Uterus (tissue), 4 donors: ENCODE results near the gene GSX2. TPM values are rescaled to one million over a fixed set of nuclear protein-coding genes. Genes with fewer than 3 reads are reported as not detected.

Source experiments
- DNase-seq, 2 donors: peaks; one replicate each; pipeline ENCODE4 v3.0.0-alpha.2; 2019 to 2020
- H3K27ac ChIP-seq, 2 donors: fragments of 200-600 bp; sonication (generic); 1 replicate in 1 of 2; 2 replicates in 1 of 2; pipeline ENCODE4 v1.5.1; 2016 to 2018
- H3K27me3 ChIP-seq, 2 donors: fragments of 200-600 bp; sonication (generic); one replicate each; pipeline ENCODE4 v1.5.1; 2018 to 2019; ENCODE audit warnings: control low read depth in 1 of 2
- H3K36me3 ChIP-seq, 2 donors: fragments of 200-600 bp; sonication (generic); one replicate each; pipeline ENCODE4 v1.5.1; 2019; ENCODE audit warnings: control low read depth in 1 of 2
- H3K4me1 ChIP-seq, 2 donors: fragments of 200-600 bp; sonication (generic); one replicate each; pipeline ENCODE4 v1.5.1; 2018 to 2019; ENCODE audit warnings: control low read depth in 1 of 2
- H3K4me3 ChIP-seq, 2 donors: fragments of 200-600 bp; sonication (generic); 1 replicate in 1 of 2; 2 replicates in 1 of 2; pipeline ENCODE4 v1.5.1; 2018 to 2019; ENCODE audit warnings: mild to moderate bottlenecking in 1 of 2
- H3K9me3 ChIP-seq, 2 donors: fragments of 200-600 bp; sonication (generic); one replicate each; pipeline ENCODE4 v1.5.1; 2019; ENCODE audit warnings: control low read depth in 1 of 2
- POLR2A ChIP-seq, 2 donors: fragments of 450-650 bp; IDR thresholded peaks; one replicate each; pipeline ENCODE4 v1.6.1; 2016; ENCODE audit warnings: antibody characterized with exemption in 2 of 2, mild to moderate bottlenecking in 1 of 2, moderate library complexity in 1 of 2
- intact Hi-C: fragments of 100-400 bp; cut with DNase I; formaldehyde crosslinking; loops from one replicate; pipeline ENCODE4 v1.15.1; 2023; ENCODE audit warnings: low total_unique reads
- total RNA-seq, 4 donors: library from RNA; depleted of rRNA in 3 of 4; stranded (reverse); fragments of >200 nt in 3 of 4; gene quantifications; one replicate each; pipeline versions ENCODE4 v1.1.0 to v1.2.4, GENCODE V29; 2014 to 2023
- TF ChIP-seq, protein P1 (sequence below), 4 experiments: fragments of 200-600 bp in 2 of 4; fragments of 450-650 bp in 2 of 4; sonication (generic) in 2 of 4; IDR thresholded peaks; one replicate each; pipeline ENCODE4 v1.5.1; 2016 to 2019; ENCODE audit warnings: antibody characterized with exemption in 4 of 4, mild to moderate bottlenecking in 2 of 4, moderate library complexity in 1 of 4
- donor health status: DM: yes; HTN: yes; CAD: no.

Gene GSX2
- total RNA-seq, 4 donors from 2014 or later, result not detected

DNA sequence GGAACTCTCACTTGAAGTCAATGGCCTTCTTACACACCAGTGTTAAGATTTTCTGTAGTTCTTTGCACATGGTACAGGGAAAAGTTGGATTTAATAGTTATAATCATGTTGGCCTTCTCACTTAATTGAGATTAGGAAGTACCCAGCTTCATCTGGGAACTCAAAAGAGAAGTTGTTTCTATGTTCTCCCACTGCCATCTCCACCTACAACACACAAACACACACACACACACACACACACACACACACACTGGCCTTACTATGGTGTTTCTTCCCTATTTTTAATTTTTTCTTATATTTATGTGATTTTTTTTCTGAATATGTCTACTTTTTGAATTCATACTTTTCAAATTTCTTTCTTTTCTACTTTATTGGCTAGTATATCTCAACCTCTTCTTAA lies 25.6 kb upstream of the GSX2 start:
- intact Hi-C loops, result no loop called here
- H3K27me3 ChIP-seq, result no peaks in the 10 kb centered on the region
- no peaks in the 10 kb centered on the region for H3K4me1 ChIP-seq
- H3K36me3 ChIP-seq, result no peaks in the 10 kb centered on the region
- DNase-seq, result no peak
- H3K27ac ChIP-seq, result no peak overlapping the region
- no peak overlapping the region for H3K4me3 ChIP-seq
- no peak for TF ChIP-seq POLR2A (IDR thresholded peaks at IDR 0.05)
- TF ChIP-seq, protein P1, sequence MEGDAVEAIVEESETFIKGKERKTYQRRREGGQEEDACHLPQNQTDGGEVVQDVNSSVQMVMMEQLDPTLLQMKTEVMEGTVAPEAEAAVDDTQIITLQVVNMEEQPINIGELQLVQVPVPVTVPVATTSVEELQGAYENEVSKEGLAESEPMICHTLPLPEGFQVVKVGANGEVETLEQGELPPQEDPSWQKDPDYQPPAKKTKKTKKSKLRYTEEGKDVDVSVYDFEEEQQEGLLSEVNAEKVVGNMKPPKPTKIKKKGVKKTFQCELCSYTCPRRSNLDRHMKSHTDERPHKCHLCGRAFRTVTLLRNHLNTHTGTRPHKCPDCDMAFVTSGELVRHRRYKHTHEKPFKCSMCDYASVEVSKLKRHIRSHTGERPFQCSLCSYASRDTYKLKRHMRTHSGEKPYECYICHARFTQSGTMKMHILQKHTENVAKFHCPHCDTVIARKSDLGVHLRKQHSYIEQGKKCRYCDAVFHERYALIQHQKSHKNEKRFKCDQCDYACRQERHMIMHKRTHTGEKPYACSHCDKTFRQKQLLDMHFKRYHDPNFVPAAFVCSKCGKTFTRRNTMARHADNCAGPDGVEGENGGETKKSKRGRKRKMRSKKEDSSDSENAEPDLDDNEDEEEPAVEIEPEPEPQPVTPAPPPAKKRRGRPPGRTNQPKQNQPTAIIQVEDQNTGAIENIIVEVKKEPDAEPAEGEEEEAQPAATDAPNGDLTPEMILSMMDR (IDR thresholded peaks at IDR 0.05), result no peak
- no peaks in the 10 kb centered on the region for H3K9me3 ChIP-seq

DNA sequence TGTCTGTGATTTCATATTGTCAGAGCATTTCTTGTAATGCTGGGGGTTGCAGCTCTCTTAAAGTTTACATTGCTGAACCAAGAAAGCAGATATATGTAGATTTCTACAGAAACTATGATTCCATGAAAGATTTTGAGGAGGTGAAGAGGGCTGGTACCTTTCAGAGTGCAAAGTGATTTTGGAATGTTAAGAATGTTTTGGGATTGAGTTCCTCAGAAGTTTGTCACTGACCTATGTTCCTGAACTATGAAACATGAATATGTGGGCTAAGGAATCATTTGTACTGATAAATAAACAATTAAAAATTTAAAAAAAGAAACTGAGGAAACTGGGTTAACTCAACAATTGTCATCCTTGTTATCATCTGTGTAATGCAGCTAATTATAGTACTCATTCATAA lies 23.3 kb upstream of the GSX2 start:
- Histone ChIP-seq H3K27me3 (no peaks in the 10 kb centered on the region), H3K4me3 (no peak overlapping the region), H3K27ac (no peak overlapping the region), H3K9me3 (no peaks in the 10 kb centered on the region), H3K36me3 (no peaks in the 10 kb centered on the region), H3K4me1 (no peaks in the 10 kb centered on the region)
- no peak for TF ChIP-seq POLR2A (IDR thresholded peaks at IDR 0.05)
- TF ChIP-seq, protein P1 (IDR thresholded peaks at IDR 0.05), result no peak
- intact Hi-C loops, result no loop called here
- no peak for DNase-seq

DNA sequence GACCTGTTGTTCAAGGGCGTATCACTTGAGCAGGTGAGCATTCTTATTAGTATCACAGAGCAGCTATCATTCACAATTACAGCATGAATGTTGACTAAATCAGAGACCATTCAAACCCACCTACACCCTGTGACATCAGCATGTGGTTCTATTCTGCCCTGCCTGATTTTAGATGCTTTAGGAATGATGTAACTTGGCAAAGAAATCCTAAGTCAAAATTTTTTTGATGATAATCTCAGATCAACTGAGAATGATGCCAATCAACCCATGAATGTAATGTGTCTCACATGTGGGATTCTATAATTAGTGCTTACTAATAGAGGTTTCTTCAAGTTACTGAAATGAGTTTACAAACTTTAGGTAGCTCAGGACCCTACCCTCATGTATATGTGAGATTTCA lies 22.2 kb upstream of the GSX2 start:
- H3K27me3 ChIP-seq, result no peaks in the 10 kb centered on the region
- no peak for TF ChIP-seq POLR2A (IDR thresholded peaks at IDR 0.05)
- TF ChIP-seq, protein P1 (IDR thresholded peaks at IDR 0.05), result no peak
- no peaks in the 10 kb centered on the region for H3K4me1 ChIP-seq
- no peaks in the 10 kb centered on the region for H3K36me3 ChIP-seq
- intact Hi-C loops, result no loop called here
- DNase-seq, result no peak
- H3K27ac ChIP-seq, result no peak overlapping the region
- H3K4me3 ChIP-seq, result no peak overlapping the region
- H3K9me3 ChIP-seq, result no peaks in the 10 kb centered on the region

DNA sequence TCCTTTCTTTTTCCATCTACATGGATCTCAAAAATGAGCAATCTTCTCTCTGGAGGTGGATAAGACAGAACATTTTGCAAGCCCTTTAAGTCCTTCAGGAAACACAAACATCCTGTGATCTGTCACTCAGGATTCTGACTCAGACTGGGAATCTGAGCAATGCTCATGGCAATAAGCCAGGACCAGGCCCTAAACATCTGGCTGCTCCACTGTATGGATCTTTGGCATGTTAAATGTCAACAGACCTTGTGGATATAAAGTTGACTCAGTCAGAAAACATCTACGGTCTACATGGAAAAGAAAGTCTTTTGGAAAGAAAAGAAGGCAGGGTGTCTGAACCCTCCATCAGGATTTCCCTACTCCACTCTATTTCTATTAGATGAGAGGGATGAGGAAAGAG lies 17.8 kb upstream of the GSX2 start:
- intact Hi-C loops, result no loop called here

DNA sequence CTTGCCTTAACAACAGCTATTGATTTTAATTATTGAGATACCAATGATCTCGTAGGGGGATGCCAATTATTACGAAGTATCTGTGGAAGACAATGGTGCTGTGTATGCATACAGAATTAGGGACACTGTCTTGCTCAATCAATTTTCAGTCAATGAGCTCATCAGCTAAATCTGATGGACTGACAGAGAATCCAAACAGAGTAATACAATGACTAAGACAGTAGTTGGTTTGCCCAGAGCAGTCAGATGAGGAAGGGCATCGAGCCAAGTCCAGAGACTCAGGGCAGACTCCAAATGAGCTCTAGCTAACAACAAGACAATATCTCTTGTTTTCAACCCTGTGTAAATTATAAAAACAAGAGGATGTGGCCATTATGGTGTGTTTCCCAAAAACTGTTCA lies 14.7 kb upstream of the GSX2 start:
- no peak for DNase-seq
- H3K36me3 ChIP-seq, result no peaks in the 10 kb centered on the region
- intact Hi-C loops, result no loop called here
- no peak for TF ChIP-seq POLR2A (IDR thresholded peaks at IDR 0.05)
- TF ChIP-seq, protein P1 (IDR thresholded peaks at IDR 0.05), result no peak
- no peaks in the 10 kb centered on the region for H3K9me3 ChIP-seq
- no peaks in the 10 kb centered on the region for H3K27me3 ChIP-seq
- H3K27ac ChIP-seq, result no peak overlapping the region
- no peaks in the 10 kb centered on the region for H3K4me1 ChIP-seq
- H3K4me3 ChIP-seq, result no peak overlapping the region

More for the DNA sequence above, 17.8 kb upstream of the GSX2 start:
- Histone ChIP-seq H3K36me3 (no peaks in the 10 kb centered on the region), H3K27me3 (no peaks in the 10 kb centered on the region), H3K4me1 (no peaks in the 10 kb centered on the region), H3K9me3 (no peaks in the 10 kb centered on the region), H3K4me3 (no peak overlapping the region), H3K27ac (no peak overlapping the region)
- DNase-seq, result no peak
- no peak for TF ChIP-seq POLR2A (IDR thresholded peaks at IDR 0.05)
- TF ChIP-seq, protein P1 (IDR thresholded peaks at IDR 0.05), result no peak
